GM18499 (cell line): Measurements from ENCODE around the gene RAB11FIP5.
"Not testable (repeated sequence)": the region's sequence is repeated elsewhere in the genome, so short reads cannot be mapped to it uniquely, and the experiment has no call there.

Experiments
- ATAC-seq: cut with Tn5 transposase; IDR thresholded peaks from one replicate; pipeline ENCODE4 v1.9.1; 2021; ENCODE audit warnings: moderate number of reproducible peaks; ENCODE audit not compliant: insufficient read depth, unreplicated experiment

RAB11FIP5 gene

GRCh38 chr2:73070643-73071359 lies 41.9 kb downstream of the RAB11FIP5 start:
- peak; percentile 14 for ATAC-seq

- ATAC-seq: no peak
These were observed 42.7 kb downstream of the RAB11FIP5 start for GRCh38 chr2:73069855-73070642.

- no peak for ATAC-seq
These were observed 43.5 kb downstream of the RAB11FIP5 start for GRCh38 chr2:73069041-73069854.

GRCh38 chr2:73068147-73068546 lies 44.6 kb downstream of the RAB11FIP5 start:
- no peak for ATAC-seq

- no peak for ATAC-seq
These were observed 45.7 kb downstream of the RAB11FIP5 start for GRCh38 chr2:73067043-73067442.

- not testable (repeated sequence) for ATAC-seq
These were observed 47.7 kb downstream of the RAB11FIP5 start for GRCh38 chr2:73065070-73065469.

GRCh38 chr2:73063909-73064875 lies 48.6 kb downstream of the RAB11FIP5 start:
- no peak for ATAC-seq

- ATAC-seq: no peak
These were observed 49.3 kb downstream of the RAB11FIP5 start for GRCh38 chr2:73063472-73063871.

- ATAC-seq: no peak
These were observed 53.6 kb downstream of the RAB11FIP5 start for GRCh38 chr2:73059106-73059505.

GRCh38 chr2:73054980-73055379 lies 57.8 kb downstream of the RAB11FIP5 start:
- no peak for ATAC-seq

GRCh38 chr2:73053316-73054114 lies 59.2 kb downstream of the RAB11FIP5 start:
- ATAC-seq: no peak

GRCh38 chr2:73050121-73050545 lies 62.6 kb downstream of the RAB11FIP5 start:
- no peak for ATAC-seq

- no peak for ATAC-seq
These were observed 68.6 kb downstream of the RAB11FIP5 start for GRCh38 chr2:73043929-73044832.

GRCh38 chr2:73043276-73043675 lies 69.5 kb downstream of the RAB11FIP5 start:
- ATAC-seq: no peak

GRCh38 chr2:73037947-73038585 lies 74.7 kb downstream of the RAB11FIP5 start:
- ATAC-seq: no peak

GRCh38 chr2:73036766-73037165 lies 76.0 kb downstream of the RAB11FIP5 start:
- no peak for ATAC-seq

- no peak for ATAC-seq
These were observed 76.6 kb downstream of the RAB11FIP5 start for GRCh38 chr2:73035899-73036711.
